Thyroid gland (tissue), 4 donors: ENCODE measurements around the gene ANAPC7.

Experiments
- POLR2A ChIP-seq, 2 donors: fragments of 450-650 bp; IDR thresholded peaks; one replicate each; pipeline ENCODE4 v1.6.1; 2017; ENCODE audit warnings: antibody characterized with exemption in 2 of 2, mild to moderate bottlenecking in 2 of 2, moderate library complexity in 1 of 2
- TF ChIP-seq, protein P1 (sequence below), 6 experiments: fragments of 200-600 bp in 3 of 6; fragments of 450-650 bp in 3 of 6; sonication (generic) in 3 of 6; IDR thresholded peaks; one replicate each; pipeline ENCODE4 v1.5.1; 2016 to 2019; ENCODE audit warnings: antibody characterized with exemption in 6 of 6, mild to moderate bottlenecking in 2 of 6, inconsistent platforms in 1 of 6, moderate library complexity in 1 of 6

DNA sequence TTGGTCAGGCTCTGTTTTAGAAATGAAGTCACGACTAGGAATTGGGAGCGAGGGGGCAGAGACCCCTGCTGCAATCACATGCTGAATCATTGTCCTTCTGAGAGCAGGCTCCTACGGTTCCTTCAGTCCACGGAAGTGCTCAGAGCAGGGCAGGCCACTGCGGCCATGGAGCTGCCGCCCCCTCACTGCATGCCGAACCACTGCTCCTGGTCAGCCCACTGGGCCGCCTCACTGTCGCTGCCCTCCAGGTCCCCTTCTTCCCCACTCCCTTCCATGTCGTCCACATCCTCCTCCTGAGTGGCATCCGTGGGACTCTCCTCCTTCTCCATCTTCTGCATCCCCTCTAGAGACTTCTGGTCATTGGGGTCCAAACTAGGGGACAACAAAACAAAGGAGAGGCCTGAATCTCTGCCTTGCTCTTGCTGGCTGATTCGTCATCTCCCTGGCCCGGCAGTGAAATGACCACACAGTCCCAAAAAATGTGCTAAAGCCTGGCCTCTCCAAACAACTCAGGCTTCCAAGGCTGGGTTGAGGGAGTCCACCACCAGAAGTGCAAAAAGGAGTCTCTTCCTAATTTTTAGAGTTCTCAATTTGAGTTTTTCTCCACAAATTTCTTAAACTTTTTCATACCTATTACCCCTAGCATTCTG, 29.4 kb downstream of the ANAPC7 start:
- TF ChIP-seq, protein P1, sequence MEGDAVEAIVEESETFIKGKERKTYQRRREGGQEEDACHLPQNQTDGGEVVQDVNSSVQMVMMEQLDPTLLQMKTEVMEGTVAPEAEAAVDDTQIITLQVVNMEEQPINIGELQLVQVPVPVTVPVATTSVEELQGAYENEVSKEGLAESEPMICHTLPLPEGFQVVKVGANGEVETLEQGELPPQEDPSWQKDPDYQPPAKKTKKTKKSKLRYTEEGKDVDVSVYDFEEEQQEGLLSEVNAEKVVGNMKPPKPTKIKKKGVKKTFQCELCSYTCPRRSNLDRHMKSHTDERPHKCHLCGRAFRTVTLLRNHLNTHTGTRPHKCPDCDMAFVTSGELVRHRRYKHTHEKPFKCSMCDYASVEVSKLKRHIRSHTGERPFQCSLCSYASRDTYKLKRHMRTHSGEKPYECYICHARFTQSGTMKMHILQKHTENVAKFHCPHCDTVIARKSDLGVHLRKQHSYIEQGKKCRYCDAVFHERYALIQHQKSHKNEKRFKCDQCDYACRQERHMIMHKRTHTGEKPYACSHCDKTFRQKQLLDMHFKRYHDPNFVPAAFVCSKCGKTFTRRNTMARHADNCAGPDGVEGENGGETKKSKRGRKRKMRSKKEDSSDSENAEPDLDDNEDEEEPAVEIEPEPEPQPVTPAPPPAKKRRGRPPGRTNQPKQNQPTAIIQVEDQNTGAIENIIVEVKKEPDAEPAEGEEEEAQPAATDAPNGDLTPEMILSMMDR (IDR thresholded peaks at IDR 0.05): no peak
- TF ChIP-seq POLR2A (IDR thresholded peaks at IDR 0.05): no peak
